Measurements from ENCODE around the gene ARFGEF2. TPM values are rescaled to one million over a fixed set of nuclear protein-coding genes. Genes with fewer than 3 reads are reported as not detected.

ARFGEF2 gene
- total and polyA plus RNA-seq, 2 of the 4 experiments (the other 2 are of a cell fraction): 10.3 to 39.1 TPM

DNA sequence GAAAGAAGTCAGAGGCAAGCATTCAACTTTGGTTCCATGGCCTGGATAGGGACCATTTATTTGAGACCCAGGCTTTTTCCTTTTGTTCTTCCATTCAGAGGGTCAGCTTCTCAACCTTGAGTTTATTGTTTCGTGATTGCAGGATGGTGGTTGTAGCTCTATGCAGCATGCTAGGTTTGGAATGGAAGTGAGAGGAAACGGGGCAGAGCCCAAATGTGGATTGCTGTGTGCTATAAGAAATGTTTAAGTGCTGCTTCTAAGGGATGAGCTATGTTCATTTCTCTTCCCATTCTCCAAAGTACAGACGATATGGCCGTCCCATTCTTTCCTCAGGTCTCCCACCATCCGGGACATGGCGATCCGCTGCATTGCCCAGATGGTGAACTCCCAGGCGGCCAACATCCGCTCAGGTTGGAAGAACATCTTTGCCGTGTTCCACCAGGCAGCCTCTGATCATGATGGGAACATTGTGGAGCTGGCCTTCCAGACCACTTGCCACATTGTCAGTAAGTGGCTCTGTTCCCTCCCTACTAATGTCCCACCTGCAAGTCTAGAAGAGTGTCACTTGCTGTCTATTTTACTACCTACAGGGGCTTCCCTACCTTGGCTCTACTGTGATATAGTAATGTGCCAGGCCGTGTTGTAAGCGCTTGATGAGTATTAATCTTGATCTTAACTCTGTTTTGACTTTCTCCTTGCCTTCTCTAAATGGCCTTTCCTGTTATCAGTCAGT is 88.6 kb downstream of the ARFGEF2 start:
- ATAC-seq (ENCODE audit: low read depth) (no peak), DNase-seq (no peak)
- Histone ChIP-seq H3K14ac (replicated peaks; ENCODE audit: low read depth, low read length) (no peak overlapping the region), H2BK120ac (ENCODE audit: low read depth, low read length) (no peak overlapping the region), H2AK5ac (ENCODE audit: low read depth, low read length) (no peak overlapping the region), H2AFZ (replicated peaks; ENCODE audit: low read length, poor library complexity) (no peak overlapping the region), H3K4me3 (ENCODE audit: insufficient read depth, low read depth, low read length) (no peak overlapping the region), H3K27me3 (ENCODE audit: control insufficient read depth, insufficient read depth, low read length) (no peaks in the 10 kb centered on the region), H2BK20ac (ENCODE audit: low read depth, low read length) (no peak overlapping the region), H3K23ac (ENCODE audit: low read depth, low read length) (no peak overlapping the region), H3K18ac (ENCODE audit: low read depth, low read length) (no peak overlapping the region), H4K8ac (ENCODE audit: low read depth in 2 of 2, low read length in 2 of 2) (no peak overlapping the region), H3K4me1 (ENCODE audit: control insufficient read depth, insufficient read depth, low read length) (no peaks in the 10 kb centered on the region), H3K56ac (ENCODE audit: extremely low read depth, insufficient read depth, low read length) (no peak overlapping the region), H3K9me3 (ENCODE audit: control insufficient read depth, insufficient read depth, low read length) (no peaks in the 10 kb centered on the region), H3K36me3 (ENCODE audit: control insufficient read depth, insufficient read depth, low read length) (peaks cover 47% of the 10 kb centered on the region), H3K4ac (ENCODE audit: low read depth, low read length) (no peak overlapping the region), H3K27ac (ENCODE audit: insufficient read depth, low read length) (no peak overlapping the region), H3K9me1 (ENCODE audit: insufficient read depth, low read length) (no peaks in the 10 kb centered on the region; the same call in 1 of the 2 replicates), H2BK5ac (ENCODE audit: low read depth, low read length, poor library complexity, severe bottlenecking) (no peak overlapping the region), H3K4me2 (ENCODE audit: low read depth, low read length) (no peak overlapping the region), H2BK15ac (ENCODE audit: low read depth, low read length) (no peak overlapping the region), H4K91ac (ENCODE audit: insufficient read depth, low read depth, low read length) (no peak overlapping the region), H3K79me1 (ENCODE audit: low read depth in 1 of 2, low read length in 2 of 2) (peaks cover 3 to 8% of the 10 kb centered on the region in 2 experiments; a peak in 1 of 4 replicates), H4K20me1 (ENCODE audit: insufficient read depth, low read length) (no peaks in the 10 kb centered on the region), H2AK9ac (replicated peaks; ENCODE audit: low read depth, low read length, poor library complexity) (no peak overlapping the region), H3K9ac (ENCODE audit: low read depth, low read length) (no peak overlapping the region), H4K5ac (ENCODE audit: low read depth, low read length) (no peak overlapping the region)
- no TSS peak for BruUV-seq (replicated peaks)
- CTCF ChIA-PET: interaction anchor here (1.2 kb wide), 1 partner anchor 9 kb away, joined by 3 read pairs; no protein-coding TSS in a partner anchor
- POLR2A ChIA-PET (ENCODE audit: unreplicated experiment): no interaction called here
- in situ Hi-C loops (cut with MboI; ENCODE audit: low sequenced_read_pairs): no loop called here
- dilution Hi-C loops (cut with HindIII; ENCODE audit: low sequenced_read_pairs, unreplicated experiment): no loop called here
- TF ChIP-seq POLR2A (IDR thresholded peaks at IDR 0.05; ENCODE audit: low read depth, low read length) (no peak), CEBPB (IDR thresholded peaks at IDR 0.05; ENCODE audit: low read depth, low read length) (no peak), BHLHE40 (IDR thresholded peaks at IDR 0.05; ENCODE audit: low read depth, low read length) (no peak), RFX5 (IDR thresholded peaks at IDR 0.05; ENCODE audit: low read depth, low read length) (no peak)
- TF ChIP-seq, protein P1, sequence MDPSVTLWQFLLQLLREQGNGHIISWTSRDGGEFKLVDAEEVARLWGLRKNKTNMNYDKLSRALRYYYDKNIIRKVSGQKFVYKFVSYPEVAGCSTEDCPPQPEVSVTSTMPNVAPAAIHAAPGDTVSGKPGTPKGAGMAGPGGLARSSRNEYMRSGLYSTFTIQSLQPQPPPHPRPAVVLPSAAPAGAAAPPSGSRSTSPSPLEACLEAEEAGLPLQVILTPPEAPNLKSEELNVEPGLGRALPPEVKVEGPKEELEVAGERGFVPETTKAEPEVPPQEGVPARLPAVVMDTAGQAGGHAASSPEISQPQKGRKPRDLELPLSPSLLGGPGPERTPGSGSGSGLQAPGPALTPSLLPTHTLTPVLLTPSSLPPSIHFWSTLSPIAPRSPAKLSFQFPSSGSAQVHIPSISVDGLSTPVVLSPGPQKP (IDR thresholded peaks at IDR 0.05; ENCODE audit: borderline replicate concordance, low read depth, low read length): no peak
- no CpG with 5 or more reads among the region's 12 CpGs for WGBS, 2 experiments (ENCODE audit: extremely low coverage in 2 of 2, insufficient read length in 1 of 2)
- intact Hi-C loops (cut with micrococcal nuclease): no loop called here

All from IMR-90 (cell line).